ENCODE results near the gene ARMC9.

Gene ARMC9

GRCh38 chr2:231423176-231423575 lies 224.7 kb downstream of the ARMC9 start:
- DNase-seq = peak in 1 of 10 donors; percentile 48
- intact Hi-C loops (cut with DNase I) = no loop called here

Measured in posterior cingulate gyrus (tissue), 11 donors.